HTR-8/SVneo (cell line): ENCODE measurements around the gene SFTPB.
"Not testable (repeated sequence)": the region's sequence is repeated elsewhere in the genome, so short reads cannot be mapped to it uniquely, and the experiment has no call there.

ENCODE experiments used
- DNase-seq: peaks from one replicate; pipeline ENCODE4 v3.0.0; 2011; ENCODE audit warnings: low spot score, mixed read lengths; ENCODE audit not compliant: insufficient read length
- FAIRE-seq: peaks from 2 replicates; lab custom pipeline; 2011; peaks lifted over from hg19 to GRCh38; lab: Jason Lieb, UNC

Gene SFTPB

DNA sequence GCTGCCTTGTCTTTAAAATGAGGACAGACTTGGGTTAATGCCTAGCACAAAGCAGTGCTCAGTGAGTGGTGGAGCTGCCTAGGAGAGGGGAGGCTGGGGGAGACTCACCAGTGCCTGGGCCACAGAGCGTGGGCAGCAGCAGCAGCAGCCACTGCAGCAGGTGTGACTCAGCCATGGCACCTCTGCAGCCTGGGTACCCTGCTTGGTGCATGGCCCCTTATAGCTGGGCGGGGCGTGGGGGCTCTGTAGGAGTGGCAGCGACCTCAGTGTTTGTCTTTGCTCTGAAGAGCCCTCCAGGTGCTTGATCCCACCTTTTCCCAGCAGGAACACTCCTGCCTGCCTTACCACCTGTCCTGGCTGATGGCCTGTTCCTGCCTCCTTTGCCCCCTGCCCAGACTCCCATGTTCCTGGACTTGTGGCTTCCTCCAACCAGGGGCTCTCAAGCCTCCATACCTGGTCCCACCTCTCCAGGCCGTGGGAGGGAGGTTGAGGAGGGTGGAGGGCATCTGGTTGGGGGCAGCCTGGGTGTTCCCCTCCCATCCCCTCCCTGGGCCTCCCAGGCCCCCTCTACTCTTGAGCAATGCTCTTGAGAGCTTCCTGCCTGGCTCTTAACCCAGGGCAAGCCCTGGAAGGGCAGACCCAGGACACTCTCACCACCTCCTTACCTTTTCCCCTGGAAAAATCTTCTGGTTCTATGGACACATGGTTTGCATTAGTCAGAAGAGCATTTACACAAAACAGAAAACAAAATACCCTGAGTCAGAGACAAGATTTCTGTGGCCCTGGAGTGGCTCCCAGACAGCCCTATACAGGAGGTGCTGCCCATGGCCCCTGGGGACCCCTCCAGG is at the start of gene SFTPB:
SFTPB (minus strand) TSS at position 191 of the 848 bp plus-strand sequence; CDS start at position 175, 16 bp downstream.
- no peak for DNase-seq
- no peak for FAIRE-seq

DNA sequence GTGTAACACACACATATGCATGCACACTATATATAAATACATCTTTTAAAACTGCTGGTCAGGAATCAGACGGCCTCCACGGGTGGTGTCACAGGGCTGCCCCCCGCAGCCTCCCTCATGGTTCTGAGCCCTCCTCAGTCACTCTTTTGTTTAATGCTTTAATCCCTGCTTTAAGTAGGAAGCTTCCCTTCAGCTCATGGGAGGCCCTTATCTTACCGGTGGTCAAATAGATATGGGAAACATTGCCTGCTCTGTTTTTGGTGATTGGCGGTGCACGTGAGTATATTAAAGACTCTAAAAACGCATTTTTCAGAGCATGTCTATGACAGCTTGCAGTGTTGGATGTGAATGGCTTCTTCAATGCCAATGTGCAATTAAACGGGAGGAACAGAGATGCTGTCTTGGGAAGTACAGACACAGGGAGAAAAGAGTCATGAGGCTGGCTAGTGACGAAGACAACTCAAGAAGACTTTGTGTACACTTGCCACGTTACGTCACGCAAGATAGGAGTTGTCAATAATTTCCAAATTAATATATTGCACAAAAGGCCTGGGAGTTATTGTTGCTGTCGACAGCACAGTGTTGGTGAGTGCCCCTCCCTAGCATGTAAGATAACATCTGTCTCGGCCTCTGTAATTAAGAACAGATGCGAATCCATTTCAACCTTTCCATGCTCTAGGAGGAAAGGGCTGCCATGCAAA is 49.5 kb upstream of the SFTPB start:
- FAIRE-seq: no peak
- DNase-seq: no peak

- no peak for FAIRE-seq
- DNase-seq: no peak
Measured at GRCh38 chr2:85716346-85716914, 48.4 kb upstream of the SFTPB start.

GRCh38 chr2:85714841-85715240 is 46.8 kb upstream of the SFTPB start:
- FAIRE-seq (no peak), DNase-seq (no peak)

GRCh38 chr2:85714421-85714820 is 46.4 kb upstream of the SFTPB start:
- FAIRE-seq, DNase-seq: not testable (repeated sequence)

GRCh38 chr2:85713836-85714235 is 45.8 kb upstream of the SFTPB start:
- no peak for DNase-seq
- FAIRE-seq: no peak

DNA sequence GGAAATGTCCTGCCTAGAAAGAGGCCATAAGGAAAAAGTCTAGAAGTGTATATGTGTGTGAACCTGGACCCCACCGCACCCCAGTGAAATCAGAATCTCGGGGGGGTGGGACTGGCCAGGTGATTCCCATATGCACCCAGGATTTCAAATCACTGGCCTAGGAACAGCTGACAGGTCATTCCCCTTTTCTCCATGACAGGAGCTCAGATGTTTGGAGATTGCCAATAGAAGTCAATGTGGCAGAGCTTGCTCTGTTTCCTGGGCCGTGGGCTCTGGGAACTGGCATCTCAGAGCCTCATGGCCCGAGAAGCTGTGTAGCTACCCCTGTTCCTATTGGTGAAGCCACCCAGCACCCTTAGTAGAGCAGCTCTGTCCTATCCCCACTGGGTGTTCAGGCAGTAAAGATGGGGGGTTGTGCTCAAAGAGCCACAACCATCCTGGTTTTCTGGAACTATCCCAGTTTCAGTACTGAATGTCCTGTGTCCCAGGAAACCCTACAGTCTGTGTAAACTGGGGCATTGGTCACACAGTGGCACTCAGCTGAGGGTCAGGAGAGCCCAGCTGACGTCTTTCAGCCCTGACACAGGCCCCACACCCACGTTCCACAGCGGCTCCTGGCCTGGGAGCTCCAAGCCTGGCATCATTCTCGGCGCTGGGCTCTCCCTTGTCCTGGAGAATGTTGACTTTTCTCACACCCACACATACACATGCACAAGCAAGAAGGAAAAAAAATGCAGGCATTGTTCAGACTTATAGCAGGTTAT is 45.0 kb upstream of the SFTPB start:
- DNase-seq (no peak), FAIRE-seq (no peak)

DNA sequence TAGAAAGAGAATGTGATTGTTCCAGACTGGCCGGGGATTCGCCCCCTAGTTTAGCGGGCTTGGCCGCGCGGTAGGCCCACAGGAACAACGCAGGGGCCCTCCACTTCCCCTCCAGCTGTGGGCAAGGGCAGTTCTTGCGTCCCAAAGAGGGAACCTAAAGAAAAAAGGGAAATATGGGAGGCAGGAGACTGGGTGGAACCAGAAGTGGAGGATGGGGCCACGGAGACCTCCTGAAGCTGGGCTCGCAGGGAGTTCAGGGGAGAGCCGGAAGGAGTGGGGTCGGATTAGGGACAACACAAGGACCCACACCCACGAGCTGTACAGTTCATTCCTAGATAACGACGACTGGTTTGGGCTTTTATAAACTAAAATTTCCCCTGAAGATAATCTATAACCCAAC is 44.3 kb upstream of the SFTPB start:
- no peak for FAIRE-seq
- no peak for DNase-seq

DNA sequence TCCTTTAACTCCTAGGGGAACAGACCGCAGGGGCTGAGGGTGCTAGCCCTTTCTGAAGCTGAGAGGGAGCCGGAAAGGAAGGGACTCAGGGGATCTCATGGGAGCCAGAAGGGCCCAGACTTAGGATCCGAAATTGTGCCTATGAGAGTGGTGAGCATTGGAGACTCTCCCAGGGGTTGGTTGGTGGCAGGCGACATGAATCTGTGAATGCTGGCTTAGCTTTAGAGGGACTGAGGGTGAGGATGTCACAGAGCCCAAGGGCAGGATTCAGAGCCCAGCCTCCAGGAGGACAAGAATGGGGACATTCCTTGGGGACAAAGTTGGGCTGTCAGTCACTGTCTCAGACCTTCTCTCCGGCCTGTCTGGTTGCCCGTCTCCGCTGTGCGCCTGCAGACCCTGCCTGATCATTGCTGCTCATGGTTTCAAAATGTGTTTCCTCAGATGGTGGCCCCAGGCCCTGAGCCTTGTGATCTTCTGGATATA is 43.6 kb upstream of the SFTPB start:
- FAIRE-seq (no peak), DNase-seq (no peak)

- DNase-seq: no peak
- FAIRE-seq: no peak
Measured at GRCh38 chr2:85710687-85711577, 42.9 kb upstream of the SFTPB start.

DNA sequence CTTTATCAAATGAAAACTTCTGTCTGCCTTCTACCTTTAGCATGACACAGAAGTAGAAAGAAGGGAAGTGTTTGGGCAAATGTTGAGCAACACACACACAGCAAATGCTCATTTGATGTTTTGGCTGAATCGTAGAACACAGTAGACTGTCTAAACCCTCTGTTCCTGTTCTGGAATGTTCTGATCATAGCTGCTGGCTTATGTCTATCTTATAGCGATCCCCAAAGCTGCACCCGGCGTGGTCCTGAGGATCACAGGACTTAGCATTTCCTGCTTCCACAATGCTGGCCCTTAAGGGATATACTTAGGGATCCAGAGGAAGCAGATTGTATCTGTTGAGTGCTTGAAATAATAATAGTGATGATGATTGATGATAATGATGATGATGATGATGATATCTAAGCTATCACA is 41.4 kb upstream of the SFTPB start:
- FAIRE-seq (peak; percentile 16), DNase-seq (no peak)

DNA sequence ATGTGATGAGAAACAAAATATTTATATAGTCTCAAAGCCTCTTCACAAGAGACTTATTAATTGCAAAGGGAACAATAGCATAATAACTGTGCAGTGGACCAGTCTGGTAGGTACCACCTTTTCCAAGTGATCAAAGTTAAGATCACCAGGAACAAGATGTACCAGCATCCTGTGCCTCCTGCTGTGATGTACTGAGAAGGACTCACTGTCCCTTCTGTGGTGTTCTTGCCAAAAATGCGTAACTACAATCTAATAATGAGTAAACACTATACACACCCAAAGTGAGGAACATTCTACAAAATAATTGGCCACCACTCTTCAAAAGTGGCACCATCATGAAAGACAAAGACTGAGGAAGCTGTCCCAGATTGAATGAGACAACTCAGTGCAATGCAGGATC is 40.6 kb upstream of the SFTPB start:
- DNase-seq: no peak
- no peak for FAIRE-seq

- DNase-seq: peak; percentile 83
- peak; percentile 82 for FAIRE-seq
Measured at GRCh38 chr2:85707304-85707703, 39.3 kb upstream of the SFTPB start.

GRCh38 chr2:85706599-85707296 is 38.7 kb upstream of the SFTPB start:
- DNase-seq: no peak
- FAIRE-seq: no peak

- no peak for DNase-seq
- FAIRE-seq: no peak
Measured at GRCh38 chr2:85706063-85706462, 38.1 kb upstream of the SFTPB start.

- FAIRE-seq: peak; percentile 92
Measured at GRCh38 chr2:85705680-85706039, 37.7 kb upstream of the SFTPB start.

DNA sequence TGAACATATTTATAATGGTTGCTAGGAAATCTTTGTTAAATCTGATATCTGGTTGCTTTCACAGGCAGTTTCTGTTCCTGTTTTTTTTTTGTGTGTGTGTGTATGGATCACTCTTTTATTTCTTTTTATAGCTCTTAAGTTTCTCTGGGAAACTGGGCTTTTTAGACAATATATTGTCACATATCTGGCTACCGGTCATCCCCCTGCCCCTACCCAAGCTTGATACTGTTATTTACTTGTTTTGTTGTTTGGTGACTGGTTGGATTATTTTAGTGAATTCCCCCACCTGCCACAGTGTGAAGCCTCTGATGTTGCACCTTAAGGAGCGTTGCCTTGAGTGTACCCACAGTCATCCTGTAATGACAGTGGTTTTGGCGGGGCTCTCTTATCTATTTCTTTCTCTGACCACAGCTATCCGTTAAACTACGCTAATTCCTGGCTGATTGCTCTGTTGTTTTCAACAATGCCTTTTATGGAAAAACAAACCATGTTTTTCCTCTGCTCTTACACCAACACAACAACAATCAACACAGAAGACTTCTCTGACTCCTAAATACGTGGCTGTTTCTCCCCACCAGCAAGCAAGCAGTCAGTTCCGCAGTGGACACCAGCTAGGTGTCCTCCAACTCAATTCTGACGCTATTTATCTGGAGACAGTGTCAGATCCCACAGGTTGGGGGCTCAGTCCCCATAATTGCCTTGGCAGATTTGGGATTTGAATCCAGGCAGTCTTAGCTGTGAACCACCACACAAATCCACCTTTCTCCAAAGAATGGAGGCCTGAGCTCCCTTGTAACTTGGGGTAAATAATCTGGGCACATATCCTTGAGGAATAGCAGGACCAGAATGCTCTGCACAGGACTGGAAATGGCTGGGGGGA is 37.0 kb upstream of the SFTPB start:
- no peak for DNase-seq

More at GRCh38 chr2:85705680-85706039, 37.7 kb upstream of the SFTPB start:
- peak; percentile 83 for DNase-seq

DNA sequence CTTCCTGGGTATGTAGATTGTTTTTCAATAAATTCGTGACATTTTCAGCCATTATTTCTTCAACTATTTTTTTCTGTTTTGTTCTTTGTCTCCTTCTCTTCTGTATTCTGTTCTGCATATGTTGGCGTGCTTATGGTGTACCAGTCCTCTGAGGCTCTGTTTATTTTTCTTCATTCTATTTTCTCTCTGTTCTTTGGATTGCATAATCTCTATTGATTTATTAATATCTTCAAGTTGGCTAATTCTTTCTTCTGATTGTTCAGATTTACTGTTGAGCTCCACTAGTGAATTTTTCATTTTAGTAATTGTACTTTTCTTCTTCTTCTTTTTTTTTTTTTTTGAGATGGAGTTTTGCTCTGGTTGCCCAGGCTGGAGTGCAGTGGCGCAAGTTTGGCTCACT is 36.0 kb upstream of the SFTPB start:
- no peak for FAIRE-seq
- DNase-seq: no peak

More for the DNA sequence above, 37.0 kb upstream of the SFTPB start:
- FAIRE-seq: no peak
